Measurements from ENCODE around the gene ASRGL1. TPM values are rescaled to one million over a fixed set of nuclear protein-coding genes. Genes with fewer than 3 reads are reported as not detected.
"Not testable (repeated sequence)": the region's sequence is repeated elsewhere in the genome, so short reads cannot be mapped to it uniquely, and the experiment has no call there.

The ASRGL1 gene
- total and polyA plus RNA-seq, 3 donors from 2014 or later = 101 to 295 (median 119) TPM

GRCh38 chr11:62353841-62354240, 16.6 kb downstream of the ASRGL1 start:
- Histone ChIP-seq H3K27ac (no peak overlapping the region), H3K9me3 (no peaks in the 10 kb centered on the region), H3K27me3 (no peaks in the 10 kb centered on the region), H3K4me1 (no peaks in the 10 kb centered on the region), H3K4me3 (no peak overlapping the region), H3K36me3 (ENCODE audit: low read depth, missing control alignments) (no peaks in the 10 kb centered on the region)
- TF ChIP-seq POLR2A (IDR thresholded peaks at IDR 0.05) (no peak), CTCF (IDR thresholded peaks at IDR 0.05) (no peak)
- DNase-seq = no peak
- 100% methylated on average over 1 of the region's 1 CpG for WGBS, 2 donors
- intact Hi-C loops (cut with DNase I; ENCODE audit: low total_unique reads) = no loop called here

- no peaks in the 10 kb centered on the region for H3K4me1 ChIP-seq
- 94 to 97% methylated on average over 7 of the region's 7 CpGs for WGBS, 2 donors
- no peak overlapping the region for H3K4me3 ChIP-seq
- TF ChIP-seq CTCF (IDR thresholded peaks at IDR 0.05) = no peak
- TF ChIP-seq POLR2A (IDR thresholded peaks at IDR 0.05) = no peak
- intact Hi-C loops (cut with DNase I; ENCODE audit: low total_unique reads) = no loop called here
- no peaks in the 10 kb centered on the region for H3K27me3 ChIP-seq
- H3K36me3 ChIP-seq (ENCODE audit: low read depth, missing control alignments) = no peaks in the 10 kb centered on the region
- DNase-seq = no peak
- no peaks in the 10 kb centered on the region for H3K9me3 ChIP-seq
- no peak overlapping the region for H3K27ac ChIP-seq
Observed at GRCh38 chr11:62358273-62358672, 21.0 kb downstream of the ASRGL1 start.

GRCh38 chr11:62359475-62359874, 22.2 kb downstream of the ASRGL1 start:
- no peak for DNase-seq
- intact Hi-C loops (cut with DNase I; ENCODE audit: low total_unique reads) = no loop called here
- WGBS, 2 donors = 68 to 87% methylated on average over 1 of the region's 1 CpG
- H3K36me3 ChIP-seq (ENCODE audit: low read depth, missing control alignments) = no peaks in the 10 kb centered on the region
- no peak overlapping the region for H3K27ac ChIP-seq
- H3K4me1 ChIP-seq = no peaks in the 10 kb centered on the region
- H3K9me3 ChIP-seq = no peaks in the 10 kb centered on the region
- no peak for TF ChIP-seq CTCF (IDR thresholded peaks at IDR 0.05)
- TF ChIP-seq POLR2A (IDR thresholded peaks at IDR 0.05) = no peak
- H3K4me3 ChIP-seq = no peak overlapping the region
- no peaks in the 10 kb centered on the region for H3K27me3 ChIP-seq

GRCh38 chr11:62360685-62361084, 23.4 kb downstream of the ASRGL1 start:
- Histone ChIP-seq H3K27me3 (no peaks in the 10 kb centered on the region), H3K36me3 (ENCODE audit: low read depth, missing control alignments) (no peaks in the 10 kb centered on the region), H3K9me3 (no peaks in the 10 kb centered on the region), H3K4me3 (no peak overlapping the region), H3K27ac (peak overlapping the region; percentile 3 to 5), H3K4me1 (no peaks in the 10 kb centered on the region)
- 36 to 42% methylated on average over 4 of the region's 4 CpGs for WGBS, 2 donors
- intact Hi-C loops (cut with DNase I; ENCODE audit: low total_unique reads) = no loop called here
- TF ChIP-seq CTCF (IDR thresholded peaks at IDR 0.05) (no peak), POLR2A (IDR thresholded peaks at IDR 0.05) (no peak)
- no peak for DNase-seq

- intact Hi-C loops (cut with DNase I; ENCODE audit: low total_unique reads); H3K9me3 ChIP-seq; DNase-seq; H3K4me1 ChIP-seq; H3K27me3 ChIP-seq; H3K27ac ChIP-seq; H3K4me3 ChIP-seq; H3K36me3 ChIP-seq (ENCODE audit: low read depth, missing control alignments): not testable (repeated sequence)
- 77 to 93% methylated on average over 7 of the region's 7 CpGs for WGBS, 2 donors
Observed at GRCh38 chr11:62368861-62369477, 31.7 kb downstream of the ASRGL1 start.
